AG10803 (cell line): ENCODE measurements around the gene MAP3K2.
A peak's percentile ranks its signal among the peaks of the same experiment; 100 is the strongest.

ENCODE experiments used
- DNase-seq: peaks from one replicate; pipeline ENCODE4 v3.0.0; 2010; ENCODE audit warnings: low read depth
- H3K4me3 ChIP-seq: 2 replicates; pipeline ENCODE4 v1.5.1; 2011; ENCODE audit warnings: mild to moderate bottlenecking, low read length, control low read depth
- CTCF ChIP-seq: conservative IDR thresholded peaks from 2 replicates; pipeline ENCODE4 v1.5.1; 2011; ENCODE audit warnings: mild to moderate bottlenecking, low read length, control low read depth, inconsistent platforms

The MAP3K2 gene

DNA sequence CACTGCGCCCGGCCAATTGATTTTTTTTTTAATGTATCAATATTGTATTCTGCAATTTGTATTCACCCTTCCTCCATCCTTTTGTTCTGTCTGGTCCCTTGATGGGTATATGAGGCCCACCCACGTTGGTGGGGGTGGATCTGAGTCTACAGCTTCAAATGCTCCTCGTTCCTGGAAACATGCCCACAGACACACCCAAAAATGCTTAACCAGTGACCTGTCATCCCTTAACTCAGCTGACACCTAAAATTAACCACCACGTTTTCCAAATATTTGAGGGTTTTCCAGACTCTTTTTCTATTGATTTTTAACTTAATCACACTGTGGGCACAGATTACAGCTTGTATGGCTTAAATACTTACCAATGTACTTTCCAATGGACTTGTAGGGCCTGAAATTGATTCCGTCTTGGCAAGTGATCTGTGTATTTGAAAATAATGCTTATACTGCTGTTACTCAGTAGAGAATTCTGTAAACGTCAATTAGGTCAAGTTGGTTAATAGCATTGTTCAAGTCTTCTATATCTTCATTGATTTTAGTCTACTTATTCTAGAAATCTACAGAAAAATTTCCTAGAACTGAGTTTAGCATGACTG is 133.3 kb downstream of the MAP3K2 start:
- no peak overlapping the region for H3K4me3 ChIP-seq
- DNase-seq: peak; percentile 61
- TF ChIP-seq CTCF: no peak
